Immature natural killer cell (primary cell): Measurements from ENCODE around the gene ASAP2. TPM values are rescaled to one million over a fixed set of nuclear protein-coding genes. Genes with fewer than 3 reads are reported as not detected.

Experiments used
- DNase-seq, 3 donors: peaks; one replicate each; pipeline ENCODE4 v3.0.0; 2022; ENCODE audit warnings: mixed read lengths in 1 of 3
- H3K27ac Mint-ChIP-seq, 6 donors: one replicate each; pipeline ENCODE4 v1.8.0; 2020; ENCODE audit warnings: mixed read lengths in 6 of 6, mild to moderate bottlenecking in 5 of 6, inconsistent platforms in 4 of 6, moderate library complexity in 3 of 6
- H3K27me3 Mint-ChIP-seq, 3 donors: one replicate each; pipeline ENCODE4 v1.8.0; 2020 to 2021; ENCODE audit warnings: low read depth in 3 of 3, mild to moderate bottlenecking in 3 of 3, mixed read lengths in 3 of 3, moderate library complexity in 3 of 3, inconsistent platforms in 1 of 3
- H3K36me3 Mint-ChIP-seq, 3 donors: one replicate each; pipeline ENCODE4 v1.8.0; 2020; ENCODE audit warnings: mixed read lengths in 3 of 3, inconsistent platforms in 2 of 3, mild to moderate bottlenecking in 2 of 3
- H3K4me1 Mint-ChIP-seq, 2 donors: one replicate each; pipeline ENCODE4 v1.8.0; 2020; ENCODE audit warnings: inconsistent platforms in 2 of 2, mild to moderate bottlenecking in 2 of 2, mixed read lengths in 2 of 2, moderate library complexity in 1 of 2
- H3K4me3 Mint-ChIP-seq, 5 donors: one replicate each; pipeline ENCODE4 v1.8.0; 2020; ENCODE audit warnings: mild to moderate bottlenecking in 5 of 5, mixed read lengths in 5 of 5, inconsistent platforms in 3 of 5, moderate library complexity in 3 of 5
- H3K9me3 Mint-ChIP-seq, 6 donors: one replicate each; pipeline ENCODE4 v1.8.0; 2020; ENCODE audit warnings: mild to moderate bottlenecking in 6 of 6, mixed read lengths in 6 of 6, inconsistent platforms in 4 of 6, moderate library complexity in 3 of 6
- polyA plus RNA-seq, 3 donors: library from polyadenylated mRNA; unstranded; fragments of 300-500 nt; fragmentation: Illumina TruSeq; gene quantifications; one replicate each; pipeline ENCODE4 v1.2.3, GENCODE V29; 2021

The ASAP2 gene
- polyA plus RNA-seq, 3 donors from 2014 or later, result 0.04 to 0.06 TPM; not detected in 1

GRCh38 chr2:9236867-9237266 lies 30.3 kb downstream of the ASAP2 start:
- no peaks in the 10 kb centered on the region for H3K36me3 Mint-ChIP-seq
- H3K27me3 Mint-ChIP-seq, result peaks cover 2 to 12% (median 3%) of the 10 kb centered on the region in 3 donors
- no peak overlapping the region for H3K27ac Mint-ChIP-seq
- H3K4me1 Mint-ChIP-seq, result no peaks in the 10 kb centered on the region
- no peaks in the 10 kb centered on the region for H3K9me3 Mint-ChIP-seq
- no peak for DNase-seq
- H3K4me3 Mint-ChIP-seq, result no peak overlapping the region

- peaks cover 0 to 8% (median 2%) of the 10 kb centered on the region in 3 donors for H3K27me3 Mint-ChIP-seq
- no peak overlapping the region for H3K4me3 Mint-ChIP-seq
- H3K9me3 Mint-ChIP-seq, result no peaks in the 10 kb centered on the region
- no peak for DNase-seq
- no peaks in the 10 kb centered on the region for H3K36me3 Mint-ChIP-seq
- no peak overlapping the region for H3K27ac Mint-ChIP-seq
- H3K4me1 Mint-ChIP-seq, result no peaks in the 10 kb centered on the region
Observed at GRCh38 chr2:9237831-9238230, 31.2 kb downstream of the ASAP2 start.

GRCh38 chr2:9238591-9239326 lies 32.1 kb downstream of the ASAP2 start:
- H3K27me3 Mint-ChIP-seq, result peaks cover 0 to 6% (median 2%) of the 10 kb centered on the region in 3 donors
- H3K4me1 Mint-ChIP-seq, result no peaks in the 10 kb centered on the region
- H3K9me3 Mint-ChIP-seq, result no peaks in the 10 kb centered on the region
- no peaks in the 10 kb centered on the region for H3K36me3 Mint-ChIP-seq
- no peak overlapping the region for H3K4me3 Mint-ChIP-seq
- no peak overlapping the region for H3K27ac Mint-ChIP-seq
- DNase-seq, result no peak

- Mint-ChIP-seq H3K36me3 (no peaks in the 10 kb centered on the region), H3K27ac (no peak overlapping the region), H3K27me3 (peaks cover 2 to 6% (median 2%) of the 10 kb centered on the region in 3 donors), H3K4me1 (no peaks in the 10 kb centered on the region), H3K9me3 (no peaks in the 10 kb centered on the region), H3K4me3 (no peak overlapping the region)
- DNase-seq, result no peak
Observed at GRCh38 chr2:9239616-9240015, 33.0 kb downstream of the ASAP2 start.

- Mint-ChIP-seq H3K4me3 (no peak overlapping the region), H3K27ac (no peak overlapping the region), H3K27me3 (peaks cover 0 to 6% (median 2%) of the 10 kb centered on the region in 3 donors), H3K9me3 (no peaks in the 10 kb centered on the region), H3K36me3 (no peaks in the 10 kb centered on the region), H3K4me1 (no peaks in the 10 kb centered on the region)
- DNase-seq, result no peak
Observed at GRCh38 chr2:9240745-9241144, 34.1 kb downstream of the ASAP2 start.

- DNase-seq, result no peak
- no peaks in the 10 kb centered on the region for H3K9me3 Mint-ChIP-seq
Observed at GRCh38 chr2:9241233-9241632, 34.6 kb downstream of the ASAP2 start.

GRCh38 chr2:9243357-9243756 lies 36.7 kb downstream of the ASAP2 start:
- Mint-ChIP-seq H3K4me1 (no peaks in the 10 kb centered on the region), H3K4me3 (no peak overlapping the region), H3K9me3 (no peaks in the 10 kb centered on the region), H3K27me3 (peaks cover 2 to 5% (median 4%) of the 10 kb centered on the region in 3 donors), H3K36me3 (no peaks in the 10 kb centered on the region), H3K27ac (no peak overlapping the region)
- no peak for DNase-seq

More at GRCh38 chr2:9241233-9241632, 34.6 kb downstream of the ASAP2 start:
- Mint-ChIP-seq H3K4me3 (no peak overlapping the region), H3K36me3 (no peaks in the 10 kb centered on the region), H3K27me3 (peaks cover 0 to 6% (median 2%) of the 10 kb centered on the region in 3 donors), H3K4me1 (no peaks in the 10 kb centered on the region), H3K27ac (no peak overlapping the region)

GRCh38 chr2:9244985-9245544 lies 38.5 kb downstream of the ASAP2 start:
- no peak overlapping the region for H3K4me3 Mint-ChIP-seq
- DNase-seq, result no peak
- peaks cover 2 to 5% (median 3%) of the 10 kb centered on the region in 3 donors for H3K27me3 Mint-ChIP-seq
- no peaks in the 10 kb centered on the region for H3K9me3 Mint-ChIP-seq
- no peaks in the 10 kb centered on the region for H3K4me1 Mint-ChIP-seq
- H3K27ac Mint-ChIP-seq, result no peak overlapping the region
- no peaks in the 10 kb centered on the region for H3K36me3 Mint-ChIP-seq

GRCh38 chr2:9247177-9247576 lies 40.6 kb downstream of the ASAP2 start:
- DNase-seq, result no peak
- Mint-ChIP-seq H3K4me1 (no peaks in the 10 kb centered on the region), H3K4me3 (no peak overlapping the region), H3K36me3 (no peaks in the 10 kb centered on the region), H3K27me3 (peaks cover 5% of the 10 kb centered on the region in 3 donors), H3K9me3 (no peaks in the 10 kb centered on the region), H3K27ac (no peak overlapping the region)

GRCh38 chr2:9247786-9248185 lies 41.2 kb downstream of the ASAP2 start:
- Mint-ChIP-seq H3K9me3 (no peaks in the 10 kb centered on the region), H3K36me3 (no peaks in the 10 kb centered on the region), H3K27me3 (peaks cover 5 to 7% (median 5%) of the 10 kb centered on the region in 3 donors), H3K4me3 (no peak overlapping the region), H3K27ac (no peak overlapping the region), H3K4me1 (no peaks in the 10 kb centered on the region)
- DNase-seq, result no peak

GRCh38 chr2:9248363-9248762 lies 41.8 kb downstream of the ASAP2 start:
- H3K4me3 Mint-ChIP-seq, result no peak overlapping the region
- H3K27me3 Mint-ChIP-seq, result peaks cover 5 to 7% (median 5%) of the 10 kb centered on the region in 3 donors
- H3K27ac Mint-ChIP-seq, result no peak overlapping the region
- no peak for DNase-seq
- H3K36me3 Mint-ChIP-seq, result no peaks in the 10 kb centered on the region
- no peaks in the 10 kb centered on the region for H3K4me1 Mint-ChIP-seq
- no peaks in the 10 kb centered on the region for H3K9me3 Mint-ChIP-seq

GRCh38 chr2:9249020-9249800 lies 42.6 kb downstream of the ASAP2 start:
- Mint-ChIP-seq H3K36me3 (no peaks in the 10 kb centered on the region), H3K4me1 (no peaks in the 10 kb centered on the region), H3K27me3 (peaks cover 3 to 7% (median 5%) of the 10 kb centered on the region in 3 donors), H3K9me3 (no peaks in the 10 kb centered on the region), H3K27ac (no peak overlapping the region), H3K4me3 (no peak overlapping the region)
- no peak for DNase-seq

- no peak for DNase-seq
- H3K4me1 Mint-ChIP-seq, result no peaks in the 10 kb centered on the region
- H3K27me3 Mint-ChIP-seq, result peaks cover 3 to 7% (median 5%) of the 10 kb centered on the region in 3 donors
- H3K36me3 Mint-ChIP-seq, result no peaks in the 10 kb centered on the region
- H3K4me3 Mint-ChIP-seq, result no peak overlapping the region
- H3K9me3 Mint-ChIP-seq, result no peaks in the 10 kb centered on the region
- no peak overlapping the region for H3K27ac Mint-ChIP-seq
Observed at GRCh38 chr2:9250091-9250490, 43.5 kb downstream of the ASAP2 start.

GRCh38 chr2:9250498-9251153 lies 44.0 kb downstream of the ASAP2 start:
- Mint-ChIP-seq H3K27ac (no peak overlapping the region), H3K27me3 (peaks cover 5 to 7% (median 5%) of the 10 kb centered on the region in 3 donors)
- DNase-seq, result no peak

More at GRCh38 chr2:9250498-9251153, 44.0 kb downstream of the ASAP2 start:
- Mint-ChIP-seq H3K36me3 (no peaks in the 10 kb centered on the region), H3K4me1 (no peaks in the 10 kb centered on the region), H3K4me3 (no peak overlapping the region), H3K9me3 (no peaks in the 10 kb centered on the region)
